Activated CD8-positive, alpha-beta memory T cell treated with anti-CD3 and anti-CD28 coated beads, Interleukin-2, amount 50 U/mL, for 24 hours (primary cell): ENCODE measurements around the gene PCDHA13.
"Not testable (repeated sequence)": the region's sequence is repeated elsewhere in the genome, so short reads cannot be mapped to it uniquely, and the experiment has no call there.

ENCODE experiments used
- DNase-seq: peaks from one replicate; pipeline ENCODE4 v3.0.0-alpha.2; 2020; ENCODE audit errors: extremely low read depth

PCDHA13 gene

DNA sequence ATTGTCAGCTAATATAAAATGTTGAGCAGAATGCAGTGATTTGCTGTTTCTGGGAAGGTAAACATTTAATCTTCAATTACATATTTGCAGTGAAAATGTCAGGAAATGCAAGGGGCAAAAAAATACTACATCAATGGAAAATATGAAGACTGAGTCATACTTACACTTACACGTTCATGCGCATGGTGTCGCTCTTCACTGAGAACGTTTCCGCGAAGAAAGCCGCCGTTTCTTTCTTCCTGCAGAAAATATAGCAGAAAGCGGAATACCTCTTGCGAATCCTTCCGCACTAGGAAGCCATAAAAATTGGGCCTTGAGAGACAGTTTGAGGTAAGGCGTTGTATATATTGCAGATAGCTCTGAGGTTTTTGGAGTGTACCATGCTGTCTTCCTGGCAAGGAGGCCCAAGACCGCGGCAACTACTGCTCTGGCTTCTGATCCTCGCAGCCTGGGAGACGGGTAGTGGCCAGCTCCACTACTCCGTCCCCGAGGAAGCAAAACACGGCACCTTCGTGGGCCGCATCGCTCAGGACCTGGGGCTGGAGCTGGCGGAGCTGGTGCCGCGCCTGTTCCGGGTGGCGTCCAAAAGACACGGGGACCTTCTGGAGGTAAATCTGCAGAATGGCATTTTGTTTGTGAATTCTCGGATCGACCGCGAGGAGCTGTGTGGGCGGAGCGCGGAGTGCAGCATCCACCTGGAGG is at the start of gene PCDHA13:
TSS of gene PCDHA13 (plus strand) at position 236 of the 702 bp plus-strand sequence. CDS start at position 381, 145 bp downstream.
- DNase-seq = no peak

DNA sequence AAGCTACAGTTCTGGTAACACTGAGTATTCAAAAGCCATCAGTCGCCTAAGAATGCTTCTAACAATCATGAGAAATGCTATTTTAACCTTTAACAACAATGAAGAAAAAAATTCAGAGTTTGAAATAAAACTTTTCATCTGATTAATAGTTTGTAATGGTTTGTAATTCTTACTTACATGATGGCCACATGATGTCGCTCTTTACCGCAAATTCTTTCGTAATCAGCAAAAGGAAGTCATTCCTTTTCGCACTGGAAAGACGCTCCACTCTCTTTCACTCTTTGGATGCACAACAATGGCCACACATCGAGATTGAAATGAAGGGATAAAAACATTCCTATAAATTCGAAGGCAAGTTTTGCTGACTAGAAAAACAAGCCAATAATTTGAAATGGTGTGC is 47.9 kb upstream of the PCDHA13 start, which contains the start of gene PCDHA7:
TSS of gene PCDHA7 (plus strand) at position 277 of the 400 bp plus-strand sequence. CDS start at position 392, 115 bp downstream.
- DNase-seq = no peak

DNA sequence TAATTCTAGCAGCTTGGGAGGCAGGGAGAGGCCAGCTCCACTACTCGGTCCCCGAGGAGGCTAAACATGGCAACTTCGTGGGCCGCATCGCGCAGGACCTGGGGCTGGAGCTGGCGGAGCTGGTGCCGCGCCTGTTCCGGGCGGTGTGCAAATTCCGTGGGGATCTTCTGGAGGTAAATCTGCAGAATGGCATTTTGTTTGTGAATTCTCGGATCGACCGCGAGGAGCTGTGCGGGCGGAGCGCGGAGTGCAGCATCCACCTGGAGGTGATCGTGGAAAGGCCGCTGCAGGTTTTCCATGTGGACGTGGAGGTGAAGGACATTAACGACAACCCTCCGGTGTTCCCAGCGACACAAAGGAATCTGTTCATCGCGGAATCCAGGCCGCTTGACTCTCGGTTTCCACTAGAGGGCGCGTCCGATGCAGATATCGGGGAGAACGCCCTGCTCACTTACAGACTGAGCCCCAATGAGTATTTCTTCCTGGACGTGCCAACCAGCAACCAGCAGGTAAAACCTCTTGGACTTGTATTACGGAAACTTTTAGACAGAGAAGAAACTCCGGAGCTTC is 47.4 kb upstream of the PCDHA13 start:
- DNase-seq = not testable (repeated sequence)

DNA sequence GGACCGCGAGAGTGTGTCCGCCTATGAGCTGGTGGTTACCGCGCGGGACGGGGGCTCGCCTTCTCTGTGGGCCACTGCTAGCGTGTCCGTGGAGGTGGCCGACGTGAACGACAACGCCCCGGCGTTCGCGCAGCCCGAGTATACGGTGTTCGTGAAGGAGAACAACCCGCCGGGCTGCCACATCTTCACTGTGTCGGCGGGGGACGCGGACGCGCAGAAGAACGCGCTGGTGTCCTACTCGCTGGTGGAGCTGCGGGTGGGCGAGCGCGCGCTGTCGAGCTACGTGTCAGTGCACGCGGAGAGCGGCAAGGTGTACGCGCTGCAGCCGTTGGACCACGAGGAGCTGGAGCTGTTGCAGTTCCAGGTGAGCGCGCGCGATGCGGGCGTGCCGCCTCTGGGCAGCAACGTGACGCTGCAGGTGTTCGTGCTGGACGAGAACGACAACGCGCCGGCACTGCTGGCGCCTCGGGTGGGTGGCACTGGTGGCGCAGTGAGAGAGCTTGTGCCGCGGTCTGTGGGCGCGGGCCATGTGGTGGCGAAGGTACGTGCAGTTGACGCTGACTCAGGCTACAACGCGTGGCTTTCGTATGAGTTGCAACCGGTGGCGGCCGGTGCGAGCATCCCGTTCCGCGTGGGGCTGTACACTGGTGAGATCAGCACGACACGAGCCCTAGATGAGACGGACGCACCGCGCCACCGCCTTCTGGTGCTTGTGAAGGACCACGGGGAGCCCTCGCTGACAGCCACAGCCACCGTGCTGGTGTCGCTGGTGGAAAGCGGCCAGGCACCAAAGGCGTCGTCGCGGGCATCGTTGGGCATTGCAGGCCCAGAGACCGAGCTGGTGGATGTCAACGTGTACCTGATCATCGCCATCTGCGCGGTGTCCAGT is 46.1 kb upstream of the PCDHA13 start:
- no peak for DNase-seq

DNA sequence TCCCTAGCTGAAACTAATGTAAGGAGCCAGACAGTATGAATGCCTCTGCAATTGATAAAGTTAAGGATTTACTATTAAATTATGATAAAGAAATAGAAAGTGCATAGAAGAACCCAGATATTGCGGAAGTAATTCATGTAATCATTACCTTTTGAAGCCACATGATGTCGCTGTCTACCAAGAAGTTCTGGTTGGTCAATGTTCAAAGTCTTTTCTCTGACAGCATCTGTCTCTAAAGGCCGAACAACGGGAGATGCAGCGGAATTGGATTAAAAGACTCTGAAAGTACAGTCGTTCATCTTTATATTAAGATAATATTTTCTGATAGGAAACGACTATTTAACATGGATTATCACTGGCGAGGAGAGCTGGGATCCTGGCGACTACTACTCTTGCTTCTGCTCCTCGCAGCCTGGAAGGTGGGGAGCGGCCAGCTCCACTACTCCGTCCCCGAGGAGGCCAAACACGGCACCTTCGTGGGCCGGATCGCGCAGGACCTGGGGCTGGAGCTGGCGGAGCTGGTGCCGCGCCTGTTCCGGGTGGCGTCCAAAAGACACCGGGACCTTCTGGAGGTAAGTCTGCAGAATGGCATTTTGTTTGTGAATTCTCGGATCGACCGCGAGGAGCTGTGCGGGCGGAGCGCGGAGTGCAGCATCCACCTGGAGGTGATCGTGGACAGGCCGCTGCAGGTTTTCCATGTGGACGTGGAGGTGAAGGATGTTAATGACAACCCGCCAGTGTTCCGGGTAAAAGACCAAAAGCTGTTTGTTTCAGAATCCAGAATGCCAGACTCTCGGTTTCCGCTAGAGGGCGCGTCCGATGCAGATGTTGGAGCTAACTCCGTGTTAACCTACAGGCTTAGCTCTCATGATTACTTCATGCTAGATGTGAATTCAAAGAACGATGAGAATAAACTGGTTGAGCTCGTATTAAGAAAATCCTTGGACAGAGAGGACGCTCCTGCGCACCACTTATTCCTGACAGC is 40.7 kb upstream of the PCDHA13 start, which contains the start of gene PCDHA8:
TSS of gene PCDHA8 (plus strand) at position 210 of the 985 bp plus-strand sequence. CDS start at position 345, 135 bp downstream.
- no peak for DNase-seq

DNA sequence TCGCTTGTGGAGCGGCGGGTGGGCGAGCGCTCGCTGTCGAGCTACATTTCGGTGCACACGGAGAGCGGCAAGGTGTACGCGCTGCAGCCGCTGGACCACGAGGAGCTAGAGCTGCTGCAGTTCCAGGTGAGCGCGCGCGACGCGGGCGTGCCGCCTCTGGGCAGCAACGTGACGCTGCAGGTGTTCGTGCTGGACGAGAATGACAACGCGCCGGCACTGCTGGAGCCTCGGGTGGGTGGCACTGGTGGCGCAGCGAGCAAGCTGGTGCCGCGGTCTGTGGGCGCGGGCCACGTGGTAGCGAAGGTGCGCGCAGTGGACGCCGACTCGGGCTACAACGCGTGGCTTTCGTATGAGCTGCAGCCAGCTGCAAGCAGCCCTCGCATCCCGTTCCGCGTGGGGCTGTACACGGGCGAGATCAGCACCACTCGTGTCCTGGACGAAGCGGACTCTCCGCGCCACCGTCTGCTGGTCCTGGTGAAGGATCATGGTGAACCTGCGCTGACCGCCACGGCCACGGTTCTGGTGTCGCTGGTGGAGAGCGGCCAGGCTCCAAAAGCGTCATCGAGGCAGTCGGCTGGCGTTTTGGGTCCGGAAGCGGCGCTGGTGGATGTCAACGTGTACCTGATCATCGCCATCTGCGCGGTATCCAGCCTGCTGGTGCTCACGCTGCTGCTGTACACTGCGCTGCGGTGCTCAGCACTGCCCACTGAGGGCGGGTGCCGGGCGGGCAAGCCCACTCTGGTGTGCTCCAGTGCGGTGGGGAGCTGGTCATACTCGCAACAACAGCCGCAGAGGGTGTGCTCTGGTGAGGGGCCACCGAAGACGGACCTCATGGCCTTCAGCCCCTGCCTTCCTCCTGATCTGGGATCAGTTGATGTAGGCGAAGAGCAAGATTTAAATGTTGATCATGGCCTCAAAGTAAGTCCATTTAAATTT is 38.9 kb upstream of the PCDHA13 start:
- no peak for DNase-seq

DNA sequence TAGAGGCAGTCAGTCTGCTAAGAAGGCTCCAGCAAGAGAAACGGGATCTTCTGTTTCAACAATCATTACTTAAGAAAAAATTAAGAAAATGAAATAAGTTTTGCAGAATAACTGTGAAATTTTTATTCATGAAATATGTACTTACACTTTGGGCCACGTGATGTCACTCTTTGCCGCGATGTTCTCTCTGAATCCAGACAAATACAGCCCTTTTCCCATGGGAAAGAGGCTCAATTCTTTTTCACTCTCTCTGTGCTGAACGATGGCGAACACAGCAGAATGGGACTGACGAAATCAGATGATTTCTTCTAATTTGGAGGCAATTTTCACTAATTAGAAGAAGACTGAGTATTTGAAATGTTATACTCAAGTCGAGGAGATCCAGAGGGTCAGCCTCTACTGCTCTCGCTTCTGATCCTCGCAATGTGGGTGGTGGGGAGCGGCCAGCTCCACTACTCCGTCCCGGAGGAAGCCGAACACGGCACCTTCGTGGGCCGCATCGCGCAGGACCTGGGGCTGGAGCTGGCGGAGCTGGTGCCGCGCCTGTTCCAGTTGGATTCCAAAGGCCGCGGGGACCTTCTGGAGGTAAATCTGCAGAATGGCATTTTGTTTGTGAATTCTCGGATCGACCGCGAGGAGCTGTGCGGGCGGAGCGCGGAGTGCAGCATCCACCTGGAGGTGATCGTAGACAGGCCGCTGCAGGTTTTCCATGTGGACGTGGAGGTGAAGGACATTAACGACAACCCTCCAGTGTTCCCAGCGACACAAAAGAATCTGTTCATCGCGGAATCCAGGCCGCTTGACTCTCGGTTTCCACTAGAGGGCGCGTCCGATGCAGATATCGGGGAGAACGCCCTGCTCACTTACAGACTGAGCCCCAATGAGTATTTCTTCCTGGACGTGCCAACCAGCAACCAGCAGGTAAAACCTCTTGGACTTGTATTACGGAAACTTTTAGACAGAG is 33.5 kb upstream of the PCDHA13 start, which contains the start of gene PCDHA9:
TSS of gene PCDHA9 (plus strand) at position 244 of the 964 bp plus-strand sequence. CDS start at position 358, 114 bp downstream.
- DNase-seq = not testable (repeated sequence)

GRCh38 chr5:140849831-140850634 is 31.9 kb upstream of the PCDHA13 start:
- DNase-seq = not testable (repeated sequence)

- DNase-seq = no peak
Observed at GRCh38 chr5:140855772-140856674, 25.9 kb upstream of the PCDHA13 start, which contains the start of gene PCDHA10. Gene PCDHA10 (plus strand): TSS chr5:140855897. CDS start chr5:140856049, 152 bp downstream.

DNA sequence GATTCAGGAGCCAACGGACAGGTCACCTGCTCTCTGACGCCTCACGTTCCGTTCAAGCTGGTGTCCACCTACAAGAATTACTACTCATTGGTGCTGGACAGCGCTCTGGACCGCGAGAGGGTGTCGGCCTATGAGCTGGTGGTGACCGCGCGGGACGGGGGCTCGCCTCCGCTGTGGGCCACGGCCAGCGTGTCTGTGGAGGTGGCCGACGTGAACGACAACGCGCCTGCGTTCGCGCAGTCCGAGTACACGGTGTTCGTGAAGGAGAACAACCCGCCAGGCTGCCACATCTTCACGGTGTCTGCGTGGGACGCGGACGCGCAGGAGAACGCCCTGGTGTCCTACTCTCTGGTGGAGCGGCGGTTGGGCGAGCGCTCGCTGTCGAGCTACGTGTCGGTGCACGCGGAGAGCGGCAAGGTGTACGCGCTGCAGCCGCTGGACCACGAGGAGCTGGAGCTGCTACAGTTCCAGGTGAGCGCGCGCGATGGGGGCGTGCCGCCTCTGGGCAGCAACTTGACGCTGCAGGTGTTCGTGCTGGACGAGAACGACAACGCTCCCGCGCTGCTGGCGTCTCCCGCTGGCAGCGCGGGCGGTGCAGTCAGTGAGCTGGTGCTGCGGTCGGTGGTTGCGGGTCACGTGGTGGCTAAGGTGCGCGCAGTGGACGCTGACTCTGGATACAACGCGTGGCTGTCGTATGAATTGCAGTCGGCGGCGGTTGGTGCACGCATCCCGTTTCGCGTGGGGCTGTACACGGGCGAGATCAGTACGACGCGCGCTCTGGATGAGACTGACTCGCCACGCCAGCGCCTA is 24.5 kb upstream of the PCDHA13 start:
- no peak for DNase-seq

GRCh38 chr5:140857987-140858240 is 24.0 kb upstream of the PCDHA13 start:
- no peak for DNase-seq

GRCh38 chr5:140862441-140863295 is 19.3 kb upstream of the PCDHA13 start:
- DNase-seq = no peak

DNA sequence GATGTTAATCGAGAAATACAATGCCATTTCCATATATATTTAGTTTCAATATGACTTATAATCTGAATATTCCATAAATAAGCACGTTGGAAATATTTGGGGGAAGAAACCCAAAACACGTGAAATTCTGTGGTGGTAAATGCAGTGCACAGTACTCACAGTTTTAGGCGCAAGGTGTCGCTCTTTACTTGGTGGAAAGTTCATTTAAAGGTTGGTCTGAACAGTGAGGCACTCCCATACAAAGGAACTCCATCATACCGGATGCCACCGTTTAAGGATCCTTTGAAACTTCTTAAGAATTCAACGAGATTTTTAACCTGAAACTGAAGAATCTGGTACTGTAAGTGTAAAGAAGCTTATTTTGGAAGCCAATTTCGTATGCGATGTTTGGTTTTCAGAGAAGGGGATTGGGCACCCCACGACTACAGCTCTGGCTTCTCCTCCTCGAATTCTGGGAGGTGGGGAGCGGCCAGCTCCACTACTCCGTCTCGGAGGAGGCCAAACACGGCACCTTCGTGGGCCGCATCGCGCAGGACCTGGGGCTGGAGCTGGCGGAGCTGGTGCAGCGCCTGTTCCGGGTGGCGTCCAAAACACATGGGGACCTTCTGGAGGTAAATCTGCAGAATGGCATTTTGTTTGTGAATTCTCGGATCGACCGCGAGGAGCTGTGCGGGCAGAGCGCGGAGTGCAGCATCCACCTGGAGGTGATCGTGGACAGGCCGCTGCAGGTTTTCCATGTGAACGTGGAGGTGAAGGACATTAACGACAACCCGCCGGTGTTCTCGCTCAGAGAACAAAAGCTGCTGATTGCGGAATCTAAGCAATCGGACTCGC is 13.0 kb upstream of the PCDHA13 start, which contains the start of gene PCDHA11:
TSS of gene PCDHA11 (plus strand) at position 237 of the 834 bp plus-strand sequence. CDS start at position 384, 147 bp downstream.
- DNase-seq = no peak

DNA sequence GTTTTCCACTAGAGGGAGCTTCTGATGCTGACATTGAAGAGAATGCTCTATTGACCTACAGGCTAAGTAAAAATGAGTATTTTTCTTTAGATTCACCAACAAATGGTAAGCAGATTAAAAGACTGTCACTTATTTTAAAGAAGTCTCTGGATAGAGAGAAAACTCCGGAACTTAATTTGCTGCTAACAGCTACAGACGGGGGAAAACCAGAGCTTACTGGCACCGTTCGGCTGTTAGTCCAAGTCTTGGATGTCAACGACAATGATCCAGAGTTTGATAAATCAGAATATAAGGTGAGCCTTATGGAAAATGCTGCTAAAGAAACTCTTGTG is 12.4 kb upstream of the PCDHA13 start:
- DNase-seq = no peak
